Raji (cell line): Measurements from ENCODE around the gene MCL1.

Experiments used
- POLR2A ChIP-seq: IDR thresholded peaks from 2 replicates; pipeline ENCODE4 v1.6.1; 2011; ENCODE audit warnings: low read depth, low read length, control low read depth; ENCODE audit not compliant: insufficient read depth

MCL1 gene

GRCh38 chr1:150560576-150561253 is 18.7 kb downstream of the MCL1 start:
- no peak; the same call in 1 of the 2 replicates for TF ChIP-seq POLR2A

DNA sequence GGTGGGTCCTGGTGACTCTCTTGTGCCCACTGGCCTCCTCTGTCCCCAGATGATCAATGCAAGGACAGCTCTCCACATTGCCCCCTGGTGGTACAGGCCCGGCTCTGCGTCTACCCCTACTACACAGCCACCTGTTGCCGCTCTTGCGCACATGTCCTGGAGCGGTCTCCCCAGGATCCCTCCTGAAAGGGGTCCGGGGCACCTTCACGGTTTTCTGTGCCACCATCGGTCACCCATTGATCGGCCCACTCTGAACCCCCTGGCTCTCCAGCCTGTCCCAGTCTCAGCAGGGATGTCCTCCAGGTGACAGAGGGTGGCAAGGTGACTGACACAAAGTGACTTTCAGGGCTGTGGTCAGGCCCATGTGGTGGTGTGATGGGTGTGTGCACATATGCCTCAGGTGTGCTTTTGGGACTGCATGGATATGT is 19.4 kb downstream of the MCL1 start:
- no peak for TF ChIP-seq POLR2A

GRCh38 chr1:150559656-150560010 is 19.8 kb downstream of the MCL1 start:
- TF ChIP-seq POLR2A: no peak

DNA sequence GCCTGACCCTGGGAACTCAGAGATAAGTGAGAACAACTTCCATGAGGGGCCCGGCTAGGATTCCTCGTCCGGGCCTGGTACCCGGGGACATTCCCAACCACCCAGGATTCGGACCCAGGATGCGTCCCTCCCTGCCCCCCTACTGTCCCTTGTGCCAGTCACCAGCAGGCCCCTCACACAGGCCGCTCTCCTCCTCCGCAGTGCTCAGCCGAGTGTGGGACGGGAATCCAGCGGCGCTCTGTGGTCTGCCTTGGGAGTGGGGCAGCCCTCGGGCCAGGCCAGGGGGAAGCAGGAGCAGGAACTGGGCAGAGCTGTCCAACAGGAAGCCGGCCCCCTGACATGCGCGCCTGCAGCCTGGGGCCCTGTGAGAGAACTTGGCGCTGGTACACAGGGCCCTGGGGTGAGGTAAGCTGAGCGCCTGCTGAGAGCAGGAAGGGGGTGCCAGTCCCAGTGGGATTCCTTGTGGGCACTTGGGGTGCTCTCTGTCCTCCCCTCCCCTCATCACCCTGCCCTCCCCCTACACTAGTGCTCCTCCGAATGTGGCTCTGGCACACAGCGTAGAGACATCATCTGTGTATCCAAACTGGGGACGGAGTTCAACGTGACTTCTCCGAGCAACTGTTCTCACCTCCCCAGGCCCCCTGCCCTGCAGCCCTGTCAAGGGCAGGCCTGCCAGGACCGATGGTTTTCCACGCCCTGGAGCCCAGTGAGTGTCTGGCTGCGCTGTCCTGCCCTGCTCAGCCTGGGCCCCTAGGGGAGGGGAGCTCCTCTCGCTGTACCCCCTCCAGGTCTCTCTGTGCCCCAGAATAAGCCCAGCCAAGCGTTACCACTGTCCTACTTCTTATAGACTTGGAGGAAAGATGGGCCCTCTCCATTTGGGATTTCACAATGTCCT is 20.4 kb downstream of the MCL1 start:
- TF ChIP-seq POLR2A: no peak

GRCh38 chr1:150558303-150558704 is 21.1 kb downstream of the MCL1 start:
- TF ChIP-seq POLR2A: no peak

DNA sequence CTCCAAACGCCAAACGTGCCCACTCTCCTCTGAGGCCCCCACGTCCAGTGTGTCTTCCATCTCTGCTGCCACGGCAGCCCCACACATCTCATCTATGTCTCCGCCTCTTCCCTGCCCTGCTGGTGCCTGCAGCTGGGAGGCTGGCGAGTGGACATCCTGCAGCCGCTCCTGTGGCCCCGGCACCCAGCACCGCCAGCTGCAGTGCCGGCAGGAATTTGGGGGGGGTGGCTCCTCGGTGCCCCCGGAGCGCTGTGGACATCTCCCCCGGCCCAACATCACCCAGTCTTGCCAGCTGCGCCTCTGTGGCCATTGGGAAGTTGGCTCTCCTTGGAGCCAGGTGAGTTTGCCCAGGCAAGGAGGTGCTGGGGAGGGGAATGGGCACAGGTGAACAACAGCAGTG is 21.6 kb downstream of the MCL1 start:
- TF ChIP-seq POLR2A: no peak

GRCh38 chr1:150557065-150557600 is 22.3 kb downstream of the MCL1 start:
- TF ChIP-seq POLR2A: no peak

DNA sequence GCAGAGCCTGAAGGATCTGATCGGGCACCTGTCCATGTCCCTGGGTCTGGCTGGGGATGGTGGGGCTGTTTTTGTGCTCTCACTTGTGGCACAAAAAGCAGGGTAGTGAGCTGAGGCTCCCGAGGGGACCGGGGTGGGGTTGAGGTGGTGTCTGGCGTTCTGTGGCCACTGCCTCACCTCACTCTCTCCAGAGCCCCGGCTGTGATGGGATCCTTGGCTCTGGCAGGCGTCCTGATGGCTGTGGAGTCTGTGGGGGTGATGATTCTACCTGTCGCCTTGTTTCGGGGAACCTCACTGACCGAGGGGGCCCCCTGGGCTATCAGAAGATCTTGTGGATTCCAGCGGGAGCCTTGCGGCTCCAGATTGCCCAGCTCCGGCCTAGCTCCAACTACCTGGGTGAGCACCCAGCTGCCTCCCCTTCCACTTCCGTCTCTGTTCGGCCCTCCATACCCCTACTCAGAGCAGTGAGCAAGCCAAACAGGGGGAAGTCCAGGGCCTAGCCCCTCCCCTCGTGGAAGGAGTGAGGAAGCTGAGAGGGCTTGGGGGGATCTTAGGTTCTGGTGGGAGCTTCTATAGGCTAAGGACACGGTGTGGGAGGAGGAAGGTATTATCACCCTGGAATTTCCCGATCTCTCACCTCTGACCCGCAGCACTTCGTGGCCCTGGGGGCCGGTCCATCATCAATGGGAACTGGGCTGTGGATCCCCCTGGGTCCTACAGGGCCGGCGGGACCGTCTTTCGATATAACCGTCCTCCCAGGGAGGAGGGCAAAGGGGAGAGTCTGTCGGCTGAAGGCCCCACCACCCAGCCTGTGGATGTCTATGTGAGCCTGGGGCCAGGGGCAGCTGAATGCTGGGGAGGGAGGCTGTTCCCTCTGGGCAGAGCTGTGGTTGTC is 23.2 kb downstream of the MCL1 start:
- no peak for TF ChIP-seq POLR2A

- TF ChIP-seq POLR2A: no peak
These were observed 24.0 kb downstream of the MCL1 start for GRCh38 chr1:150555198-150555970.

GRCh38 chr1:150554086-150554452 is 25.3 kb downstream of the MCL1 start:
- TF ChIP-seq POLR2A: no peak

DNA sequence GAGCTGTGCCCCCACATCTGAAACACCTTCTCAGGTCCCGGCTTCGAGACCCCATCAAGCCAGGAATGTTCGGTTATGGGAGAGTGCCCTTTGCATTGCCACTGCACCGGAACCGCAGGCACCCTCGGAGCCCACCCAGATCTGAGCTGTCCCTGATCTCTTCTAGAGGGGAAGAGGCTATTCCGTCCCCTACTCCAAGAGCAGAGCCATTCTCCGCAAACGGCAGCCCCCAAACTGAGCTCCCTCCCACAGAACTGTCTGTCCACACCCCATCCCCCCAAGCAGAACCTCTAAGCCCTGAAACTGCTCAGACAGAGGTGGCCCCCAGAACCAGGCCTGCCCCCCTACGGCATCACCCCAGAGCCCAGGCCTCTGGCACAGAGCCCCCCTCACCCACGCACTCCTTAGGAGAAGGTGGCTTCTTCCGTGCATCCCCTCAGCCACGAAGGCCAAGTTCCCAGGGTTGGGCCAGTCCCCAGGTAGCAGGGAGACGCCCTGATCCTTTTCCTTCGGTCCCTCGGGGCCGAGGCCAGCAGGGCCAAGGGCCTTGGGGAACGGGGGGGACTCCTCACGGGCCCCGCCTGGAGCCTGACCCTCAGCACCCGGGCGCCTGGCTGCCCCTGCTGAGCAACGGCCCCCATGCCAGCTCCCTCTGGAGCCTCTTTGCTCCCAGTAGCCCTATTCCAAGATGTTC is 25.9 kb downstream of the MCL1 start:
- no peak for TF ChIP-seq POLR2A

DNA sequence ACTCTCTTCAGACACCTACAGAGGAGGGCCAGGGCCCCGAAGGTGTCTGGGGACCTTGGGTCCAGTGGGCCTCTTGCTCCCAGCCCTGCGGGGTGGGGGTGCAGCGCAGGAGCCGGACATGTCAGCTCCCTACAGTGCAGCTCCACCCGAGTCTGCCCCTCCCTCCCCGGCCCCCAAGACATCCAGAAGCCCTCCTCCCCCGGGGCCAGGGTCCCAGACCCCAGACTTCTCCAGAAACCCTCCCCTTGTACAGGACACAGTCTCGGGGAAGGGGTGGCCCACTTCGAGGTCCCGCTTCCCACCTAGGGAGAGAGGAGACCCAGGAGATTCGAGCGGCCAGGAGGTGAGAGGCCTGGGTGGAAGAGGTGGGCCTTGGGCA is 26.5 kb downstream of the MCL1 start:
- no peak for TF ChIP-seq POLR2A

GRCh38 chr1:150552128-150552910 is 27.1 kb downstream of the MCL1 start:
- no peak for TF ChIP-seq POLR2A
